NCI-H1417 (cell line): ENCODE measurements around the gene THEM5.

Experiments
- DNase-seq, 3 experiments: peaks; one replicate each; lab custom pipeline; 2025; lab: John Stamatoyannopoulos, UW

The THEM5 gene

GRCh38 chr1:151839457-151840403 is 13.8 kb downstream of the THEM5 start, which contains the start of gene C2CD4D:
TSS of gene C2CD4D (minus strand) at chr1:151839820. CDS start at chr1:151838989, 831 bp downstream.
- peak; percentile 90 to 92 (median 92) for DNase-seq

- no peak for DNase-seq
These were observed 14.5 kb downstream of the THEM5 start for GRCh38 chr1:151839082-151839412.

GRCh38 chr1:151838222-151839081 is 15.1 kb downstream of the THEM5 start:
- DNase-seq: no peak

- no peak for DNase-seq
These were observed 15.7 kb downstream of the THEM5 start for GRCh38 chr1:151837884-151838221.

GRCh38 chr1:151837197-151837596 is 16.3 kb downstream of the THEM5 start:
- no peak for DNase-seq

DNA sequence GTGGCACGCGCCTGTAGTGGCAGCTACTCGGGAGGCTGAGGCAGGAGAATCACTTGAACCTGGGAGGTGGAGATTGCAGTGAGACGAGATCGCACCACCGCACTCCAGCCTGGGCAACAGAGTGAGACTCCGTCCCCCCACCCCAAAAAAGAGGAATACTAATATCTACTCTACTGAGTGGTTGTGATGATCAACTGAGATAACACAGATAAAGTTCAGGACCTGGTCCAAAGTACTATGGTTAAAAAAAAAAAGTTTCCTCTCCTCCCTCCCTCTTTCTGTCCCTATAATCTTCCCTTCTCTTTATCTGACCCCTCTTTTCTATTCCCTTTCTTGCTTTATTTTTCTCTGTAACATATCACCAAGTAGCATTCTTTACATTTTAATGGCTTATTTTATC is 17.9 kb downstream of the THEM5 start:
- no peak for DNase-seq

DNA sequence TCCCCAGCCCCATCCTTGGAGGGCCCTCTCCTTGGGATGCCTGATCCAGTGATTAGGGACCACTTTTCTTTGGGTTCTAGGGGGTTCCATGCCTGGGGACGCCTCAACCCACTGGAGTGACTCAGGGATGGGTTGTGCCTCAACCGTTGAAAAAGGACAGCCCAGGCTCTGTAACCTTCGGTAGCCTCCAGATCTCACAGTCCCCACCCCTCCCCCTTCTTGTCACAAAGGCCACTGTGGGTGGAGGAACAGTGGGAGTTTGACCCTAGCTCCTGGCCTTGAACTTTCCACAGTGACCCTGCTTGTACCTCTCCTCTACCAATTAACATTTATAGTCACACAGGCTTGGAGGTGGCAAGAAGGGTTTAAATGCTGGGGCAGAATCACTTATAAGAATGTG is 19.3 kb downstream of the THEM5 start:
- DNase-seq: no peak

- DNase-seq: no peak
These were observed 20.2 kb downstream of the THEM5 start for GRCh38 chr1:151833172-151833900.

DNA sequence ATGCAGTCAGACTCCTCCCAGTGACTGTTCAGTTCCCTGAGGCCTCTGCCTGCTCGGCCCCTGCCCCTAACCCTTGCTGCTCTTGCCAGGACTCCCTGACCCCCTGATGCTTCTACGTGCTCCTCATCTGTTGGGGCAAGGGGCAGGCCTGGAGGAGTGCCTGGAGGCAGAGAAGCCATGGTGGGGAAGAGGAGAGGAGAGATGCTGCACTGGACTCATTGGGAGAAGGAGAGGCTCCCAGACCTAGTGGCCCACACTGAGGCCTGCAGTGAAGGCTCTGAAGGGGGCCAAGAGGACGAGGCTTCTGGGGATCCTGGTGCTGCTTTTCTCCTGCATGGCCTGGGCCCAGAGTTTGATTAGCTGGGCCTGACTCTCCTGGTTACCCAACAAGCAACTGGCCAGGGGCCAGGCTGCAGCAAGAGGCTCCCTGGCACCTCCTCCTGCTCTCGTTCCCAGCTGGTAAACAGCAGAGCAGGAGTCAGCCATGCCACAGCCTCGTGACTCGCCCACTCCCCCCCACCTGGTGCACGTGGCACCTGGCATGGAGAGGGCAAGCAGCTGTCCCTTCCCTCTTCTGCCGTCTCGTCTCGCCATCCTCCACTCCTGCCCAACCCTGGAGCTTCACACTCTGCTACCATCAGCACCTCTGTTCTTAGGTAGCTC is 21.1 kb downstream of the THEM5 start:
- peak; percentile 68 to 85 (median 69) for DNase-seq

DNA sequence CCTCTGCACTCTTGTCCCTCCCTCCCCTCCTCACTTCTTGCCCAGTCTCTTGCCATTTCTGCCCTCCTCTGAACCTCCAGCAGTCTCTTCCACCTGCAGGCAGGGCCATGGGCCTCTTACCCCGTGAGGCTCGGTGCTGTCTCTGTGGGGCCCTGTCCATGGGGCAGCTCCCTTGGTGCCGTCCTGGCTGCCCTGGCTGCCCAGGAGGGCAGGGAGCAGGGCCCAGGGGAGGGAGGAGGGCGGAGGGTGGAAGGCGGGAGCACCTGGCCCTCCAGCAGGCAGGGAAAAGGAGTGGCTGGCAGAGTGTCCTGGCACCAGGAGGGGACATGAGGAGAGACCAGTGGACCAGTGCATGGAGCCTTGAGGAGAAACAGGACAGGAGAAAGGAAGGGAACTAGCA is 21.9 kb downstream of the THEM5 start, which contains the start of gene RORC:
RORC (minus strand) TSS at position 198 of the 400 bp plus-strand sequence; CDS start at position 160, 38 bp downstream.
- DNase-seq: peak in 1 of 3 experiments; percentile 38

DNA sequence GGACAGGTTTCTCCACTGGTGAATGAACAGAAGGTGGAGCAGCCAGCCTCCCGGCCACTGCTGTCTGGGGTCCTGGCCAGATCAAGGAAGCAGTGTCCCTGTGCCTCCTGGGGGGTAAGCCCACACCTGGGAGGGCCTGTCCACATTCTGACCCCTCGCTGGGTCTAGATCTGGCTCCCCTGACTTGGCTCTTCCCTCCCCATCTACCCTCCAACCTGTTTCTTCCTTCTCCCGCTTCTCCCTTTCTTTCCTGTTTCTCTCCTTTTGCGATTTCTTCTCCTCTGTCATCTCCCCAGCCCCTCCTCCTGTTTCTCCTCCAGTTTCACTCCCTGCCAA is 22.3 kb downstream of the THEM5 start:
- no peak for DNase-seq

- no peak for DNase-seq
These were observed 23.5 kb downstream of the THEM5 start for GRCh38 chr1:151830055-151830454.

GRCh38 chr1:151829352-151830046 is 24.0 kb downstream of the THEM5 start:
- peak in 1 of 3 experiments; percentile 14 for DNase-seq

GRCh38 chr1:151828921-151829320 is 24.6 kb downstream of the THEM5 start:
- DNase-seq: peak in 2 of 3 experiments; percentile 26 to 50

DNA sequence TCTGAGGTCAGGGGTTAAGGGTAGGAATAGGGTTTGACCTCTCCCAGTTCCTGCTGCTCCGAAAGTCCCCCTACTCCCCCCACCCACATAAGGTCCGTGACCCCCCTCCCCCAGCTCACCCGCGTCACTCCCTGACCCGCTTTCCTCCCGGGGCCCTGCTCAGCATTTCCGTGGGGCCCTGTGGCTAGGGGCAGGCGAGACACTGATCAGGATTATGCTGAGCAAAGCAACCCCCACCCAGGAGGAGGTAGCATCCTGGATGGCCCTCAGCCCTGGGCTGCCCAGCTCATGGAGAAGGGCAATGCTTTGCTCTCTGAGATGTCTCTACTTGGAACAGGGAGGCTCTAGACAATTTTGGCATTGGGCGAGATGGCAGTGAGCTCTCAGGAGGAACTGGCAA is 25.7 kb downstream of the THEM5 start:
- DNase-seq: no peak

GRCh38 chr1:151825751-151826660 is 27.5 kb downstream of the THEM5 start:
- DNase-seq: no peak

DNA sequence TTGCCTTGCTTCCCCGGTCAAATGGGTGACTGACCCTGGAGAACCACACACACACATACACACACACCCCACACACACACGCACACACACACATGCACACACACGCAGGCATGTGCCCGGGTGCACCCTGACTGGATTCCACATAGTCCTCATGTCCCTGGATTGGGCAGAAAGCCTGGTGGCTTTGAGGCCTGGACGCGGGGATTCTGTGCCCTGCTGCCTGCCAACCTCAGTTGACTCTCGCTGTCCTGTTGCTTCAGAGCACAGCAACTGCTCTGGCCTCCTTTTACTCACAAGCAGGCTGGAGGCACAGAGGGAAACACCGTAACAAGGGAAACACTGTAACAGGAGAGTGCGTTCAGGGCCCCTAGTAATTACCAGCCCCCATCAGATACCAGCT is 28.3 kb downstream of the THEM5 start:
- no peak for DNase-seq

DNA sequence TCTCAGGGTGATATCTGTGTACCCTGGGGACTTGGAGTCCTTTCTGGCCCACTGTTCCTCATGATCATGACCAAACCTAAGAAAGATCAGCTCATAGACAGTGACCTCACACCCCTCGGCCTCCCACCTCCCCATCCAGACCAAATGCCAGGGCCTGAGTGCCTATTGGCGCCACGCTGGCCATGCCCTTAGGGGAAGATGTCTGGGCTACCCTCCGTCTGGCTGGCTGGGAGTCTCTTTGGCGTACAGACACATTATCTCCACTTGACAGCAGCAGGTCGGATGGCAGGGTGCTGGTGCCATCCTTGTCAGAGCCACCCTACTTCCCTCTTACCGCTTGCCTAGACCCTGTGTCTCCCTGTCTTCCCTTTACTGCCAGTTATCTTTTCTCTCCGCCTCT is 30.3 kb downstream of the THEM5 start:
- no peak for DNase-seq

GRCh38 chr1:151822404-151822803 is 31.1 kb downstream of the THEM5 start:
- no peak for DNase-seq

DNA sequence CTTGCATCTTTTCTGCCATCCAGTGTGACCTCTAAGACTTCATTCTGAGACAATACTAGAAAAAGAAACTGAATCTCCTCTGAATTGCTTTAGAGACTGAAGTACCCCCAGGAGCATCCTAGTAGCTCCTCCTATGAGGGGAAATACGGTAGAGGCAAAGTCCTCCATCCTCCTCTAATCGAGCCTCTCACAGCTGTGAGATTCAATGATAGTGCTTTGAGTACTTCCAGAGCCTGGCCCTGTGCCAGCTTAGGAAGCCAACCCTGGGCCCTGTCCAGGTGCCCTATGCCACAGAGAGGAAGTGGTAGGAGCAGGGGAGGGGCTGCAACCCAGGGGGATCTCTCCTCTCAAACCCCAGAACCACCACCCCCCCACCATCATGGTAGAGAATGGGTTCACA is 32.6 kb downstream of the THEM5 start:
- peak; percentile 25 to 85 (median 72) for DNase-seq
